ENCODE measurements around the gene LAMB1.

LAMB1 gene

DNA sequence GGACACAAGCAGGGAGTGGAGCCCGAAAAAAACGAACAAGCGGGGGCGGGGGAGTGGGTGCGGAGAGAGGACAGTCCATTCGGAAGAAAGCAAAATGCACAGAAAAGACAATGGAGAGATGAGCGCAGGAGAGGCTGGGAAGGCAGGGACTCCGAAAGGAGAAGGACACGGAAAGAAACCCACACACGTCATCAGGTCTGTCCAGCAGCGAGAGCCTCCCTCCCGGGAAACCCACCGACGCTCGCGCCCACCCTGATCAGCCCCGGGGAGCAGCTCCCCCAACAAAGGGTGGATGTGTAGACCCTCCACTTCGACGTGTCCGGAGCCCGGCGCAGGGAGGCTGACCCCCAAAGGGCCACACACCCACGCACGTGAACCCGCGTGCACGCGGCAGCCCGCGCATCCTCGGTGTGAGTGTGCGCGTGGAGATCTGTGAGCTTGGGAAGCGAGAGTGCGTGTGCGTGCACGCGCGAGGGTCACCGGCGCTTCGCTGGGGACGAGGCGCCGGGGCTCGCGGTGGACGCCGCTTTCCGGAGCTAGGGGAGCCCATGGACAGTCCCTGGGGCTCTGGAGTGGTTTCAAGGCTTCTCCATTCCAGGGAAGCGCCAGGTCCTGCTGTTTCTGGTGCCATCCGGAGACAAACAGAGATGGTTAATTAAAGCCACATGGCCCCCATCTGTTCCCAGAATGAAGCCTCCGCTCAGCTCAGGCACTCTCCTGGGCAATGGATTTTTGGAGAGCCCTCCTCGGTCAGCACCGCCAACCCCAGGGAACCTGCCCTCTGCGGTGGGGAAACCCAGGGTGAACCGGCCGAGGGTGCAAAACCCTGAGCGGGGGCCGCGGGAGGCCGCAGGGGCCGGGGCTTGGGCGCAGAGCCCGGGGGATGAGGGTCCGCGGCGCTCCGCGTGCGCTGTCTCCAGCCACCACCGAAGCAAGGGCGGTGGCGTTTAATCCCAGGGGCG, 916 bp downstream of the LAMB1 start:
- FAIRE-seq (no peak), DNase-seq (ENCODE audit: insufficient read length, low spot score) (peak; percentile 16)
- TF ChIP-seq POU2F2 (IDR thresholded peaks at IDR 0.05; ENCODE audit: low read depth, low read length) (no peak), POLR2A (IDR thresholded peaks at IDR 0.05; ENCODE audit: low read depth, low read length) (no peak), SPI1 (IDR thresholded peaks at IDR 0.05; ENCODE audit: low read depth, low read length) (no peak), POLR2AphosphoS5 (IDR thresholded peaks at IDR 0.05; ENCODE audit: low read depth, low read length) (no peak), PAX5 (IDR thresholded peaks at IDR 0.05; ENCODE audit: insufficient read depth, low read length, severe bottlenecking) (no peak), TAF1 (IDR thresholded peaks at IDR 0.05; ENCODE audit: low read depth, low read length) (no peak)

DNA sequence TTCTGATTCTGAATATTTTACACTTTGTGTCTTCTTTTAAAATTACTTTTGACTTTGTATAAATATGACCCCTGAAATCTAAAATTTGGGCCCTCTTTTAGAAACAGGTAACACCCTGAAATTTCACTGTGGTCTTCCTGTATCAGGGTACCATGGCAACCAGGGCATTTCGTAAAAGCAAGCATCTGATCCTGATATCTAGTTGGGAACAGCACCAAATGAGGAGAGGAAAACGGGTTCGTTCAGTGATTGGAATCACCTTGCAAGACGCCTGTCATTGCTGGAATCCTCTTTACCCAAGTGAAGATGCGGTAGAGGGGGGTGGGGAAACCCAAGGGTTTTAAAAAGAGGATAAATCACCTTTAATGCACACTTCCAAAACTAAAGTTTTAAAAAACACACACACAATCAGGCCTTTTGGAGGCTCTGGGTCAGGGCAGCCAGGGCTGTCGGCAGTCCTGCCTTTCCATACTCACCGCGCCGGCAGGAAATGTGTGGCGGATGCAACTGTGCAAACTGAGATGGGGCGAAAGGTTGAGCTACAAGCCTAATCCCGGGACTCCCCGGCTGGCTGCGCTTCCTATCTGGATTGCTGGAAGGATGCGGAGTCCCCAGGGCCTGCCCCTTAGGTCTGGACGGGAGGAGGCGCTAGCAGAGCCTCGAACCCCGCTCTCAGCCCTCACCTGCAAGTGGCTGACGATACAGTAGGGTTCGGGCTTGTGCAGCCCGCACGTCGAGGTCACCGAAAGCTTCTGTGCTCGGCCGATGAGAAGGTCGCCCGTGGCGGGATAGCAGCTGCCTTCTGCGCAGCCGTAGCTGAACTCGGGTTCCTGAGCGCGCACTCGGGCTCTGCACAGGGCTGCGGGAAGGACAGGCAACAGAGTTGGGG, 1.8 kb downstream of the LAMB1 start:
- TF ChIP-seq POLR2AphosphoS5 (IDR thresholded peaks at IDR 0.05; ENCODE audit: low read depth, low read length): no peak
- TF ChIP-seq TAF1 (IDR thresholded peaks at IDR 0.05; ENCODE audit: low read depth, low read length): no peak
- FAIRE-seq (no peak), DNase-seq (ENCODE audit: insufficient read length, low spot score) (no peak)

DNA sequence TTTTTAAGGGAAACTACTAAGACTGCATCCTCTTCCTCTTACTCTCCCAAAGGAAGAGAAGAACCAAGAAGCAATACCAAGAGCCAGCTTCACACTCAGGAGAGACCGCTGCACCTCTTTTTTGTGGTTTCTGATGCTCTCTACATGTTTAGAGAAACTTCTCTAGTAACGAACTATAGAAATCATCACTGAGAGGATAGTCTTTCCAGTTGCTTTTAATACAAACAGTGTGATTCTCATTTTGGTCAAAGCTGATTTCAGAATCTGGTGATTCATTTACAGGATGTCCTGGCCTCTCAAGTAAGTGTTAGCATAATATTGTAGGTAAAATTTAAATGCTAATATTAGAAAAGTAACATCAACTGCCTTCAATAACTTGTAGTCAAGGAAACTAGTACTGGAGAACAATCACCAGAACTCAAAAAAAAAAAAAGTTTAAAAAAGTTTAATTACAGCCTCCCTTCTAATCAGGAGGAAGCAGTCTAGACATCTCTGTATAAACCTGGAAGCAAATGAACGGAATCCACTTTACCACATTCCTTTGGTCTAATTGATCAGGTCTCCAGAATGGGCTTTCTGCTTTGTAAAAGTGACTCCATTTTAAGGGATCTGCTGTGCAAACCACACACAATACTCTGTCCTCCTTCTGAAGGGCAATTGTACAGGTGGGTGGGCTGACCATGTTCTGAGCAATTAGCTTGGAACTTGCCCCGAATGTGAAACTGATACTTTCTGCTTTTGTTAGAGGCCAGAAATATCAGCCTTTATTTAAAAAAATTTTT, 3.0 kb downstream of the LAMB1 start:
- FAIRE-seq (no peak), DNase-seq (ENCODE audit: insufficient read length, low spot score) (no peak)
- no peak for TF ChIP-seq SPI1 (IDR thresholded peaks at IDR 0.05; ENCODE audit: low read depth, low read length)
- no peak for TF ChIP-seq POLR2A (IDR thresholded peaks at IDR 0.05; ENCODE audit: low read depth, low read length)
- no peak for TF ChIP-seq POLR2AphosphoS5 (IDR thresholded peaks at IDR 0.05; ENCODE audit: low read depth, low read length)
- no peak for TF ChIP-seq PAX5 (IDR thresholded peaks at IDR 0.05; ENCODE audit: insufficient read depth, low read length, severe bottlenecking)
- TF ChIP-seq POU2F2 (IDR thresholded peaks at IDR 0.05; ENCODE audit: low read depth, low read length): no peak
- TF ChIP-seq TAF1 (IDR thresholded peaks at IDR 0.05; ENCODE audit: low read depth, low read length): no peak

DNA sequence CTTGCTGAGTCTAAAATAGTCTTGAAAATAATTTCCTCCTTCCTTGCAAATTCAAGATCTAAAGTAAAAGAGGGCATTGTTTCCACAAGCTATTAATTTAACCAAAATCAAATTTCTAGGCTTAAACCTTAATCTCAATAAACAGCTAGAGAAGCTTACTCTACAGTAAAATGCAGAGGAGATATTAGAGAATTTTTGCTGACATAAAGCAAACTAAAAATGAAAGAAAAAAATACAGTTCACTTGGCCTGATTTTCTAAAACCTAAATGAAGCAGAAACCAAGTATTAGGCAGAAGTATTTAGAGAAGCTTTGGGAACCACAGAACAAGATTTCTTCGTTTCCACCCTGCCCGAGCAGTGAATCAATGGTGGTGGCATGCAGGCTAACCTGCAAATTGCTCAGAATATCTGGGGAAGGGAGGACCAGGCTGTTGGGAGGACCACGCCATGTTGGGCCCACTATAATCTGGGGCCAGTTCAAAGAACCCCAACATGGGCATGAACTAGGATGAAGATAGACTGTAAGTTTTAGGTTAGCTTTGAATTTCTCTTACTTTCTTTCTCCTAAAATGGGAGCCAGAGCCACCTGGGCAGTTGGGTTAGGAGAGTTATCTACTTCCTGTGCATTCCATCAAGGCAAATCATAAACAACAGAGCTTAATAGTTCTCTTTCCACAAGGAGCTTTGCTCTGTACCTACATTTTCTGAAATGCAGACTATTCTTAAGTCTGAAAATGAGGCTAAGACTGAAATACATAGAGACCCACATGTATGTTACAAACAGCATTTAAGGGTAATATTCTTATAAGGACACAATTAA, 4.1 kb downstream of the LAMB1 start:
- no peak for FAIRE-seq
- TF ChIP-seq POLR2AphosphoS5 (IDR thresholded peaks at IDR 0.05; ENCODE audit: low read depth, low read length) (no peak), TAF1 (IDR thresholded peaks at IDR 0.05; ENCODE audit: low read depth, low read length) (no peak), SPI1 (IDR thresholded peaks at IDR 0.05; ENCODE audit: low read depth, low read length) (no peak), POU2F2 (IDR thresholded peaks at IDR 0.05; ENCODE audit: low read depth, low read length) (no peak), POLR2A (IDR thresholded peaks at IDR 0.05; ENCODE audit: low read depth, low read length) (no peak), PAX5 (IDR thresholded peaks at IDR 0.05; ENCODE audit: insufficient read depth, low read length, severe bottlenecking) (no peak)
- DNase-seq (ENCODE audit: insufficient read length, low spot score): no peak

DNA sequence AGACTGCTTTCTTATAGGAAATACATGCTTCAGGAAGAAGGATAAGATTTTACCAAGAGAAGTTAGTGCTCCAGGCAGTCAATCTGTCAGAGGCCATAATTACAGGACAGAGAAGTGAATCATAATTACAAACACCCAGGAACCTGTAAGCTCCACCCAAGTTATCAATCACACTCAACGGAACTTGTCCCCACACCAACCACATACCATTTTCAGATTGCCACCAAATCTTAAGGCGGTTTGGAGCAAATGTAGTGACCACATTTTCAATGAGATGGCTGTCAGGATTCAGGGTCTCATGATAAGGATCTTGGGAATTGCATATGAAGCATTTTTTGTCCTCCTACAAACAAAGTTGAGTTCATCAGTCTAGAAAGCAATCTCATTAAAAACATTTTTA, 4.8 kb downstream of the LAMB1 start:
- FAIRE-seq: no peak
- TF ChIP-seq TAF1 (IDR thresholded peaks at IDR 0.05; ENCODE audit: low read depth, low read length) (no peak), POLR2A (IDR thresholded peaks at IDR 0.05; ENCODE audit: low read depth, low read length) (no peak)
- DNase-seq (ENCODE audit: insufficient read length, low spot score): no peak

DNA sequence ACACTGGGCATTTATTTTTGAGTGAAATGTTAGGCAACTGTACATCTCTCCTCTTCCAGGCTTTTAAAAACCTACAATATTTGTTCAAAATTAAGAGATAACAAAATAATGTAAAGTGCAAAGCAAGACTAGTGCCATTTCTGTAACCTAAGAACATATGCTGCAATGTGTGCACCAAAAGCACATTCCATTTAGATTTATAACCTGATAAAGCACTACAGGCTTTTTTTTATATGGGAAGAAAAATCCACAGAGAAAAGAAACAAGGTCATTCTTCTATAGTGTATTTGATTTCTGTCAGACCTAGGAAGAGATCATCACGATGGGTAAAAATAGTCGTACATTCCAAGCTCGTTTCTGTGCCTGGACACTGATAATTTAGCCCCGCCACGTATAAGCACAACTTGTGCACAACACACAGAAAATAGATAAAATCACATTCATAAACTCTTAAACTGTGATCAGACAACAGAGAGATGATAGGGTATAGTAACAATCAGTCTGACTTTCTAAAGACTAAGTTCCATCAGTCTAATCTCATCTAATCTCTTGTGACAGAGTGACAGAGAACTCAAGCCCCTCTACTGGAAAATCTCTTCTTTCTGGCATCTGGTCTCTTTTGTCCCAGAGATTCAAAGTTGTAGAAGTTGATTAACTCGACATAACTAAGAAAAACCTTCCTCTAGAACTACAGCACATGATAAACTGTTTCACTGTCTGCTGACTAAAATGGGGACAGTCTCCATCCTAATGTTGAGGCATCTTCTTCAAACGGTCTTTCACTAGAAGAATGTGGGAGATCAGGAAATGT, 6.7 kb downstream of the LAMB1 start:
- TF ChIP-seq TAF1 (IDR thresholded peaks at IDR 0.05; ENCODE audit: low read depth, low read length): no peak
- no peak for TF ChIP-seq POLR2A (IDR thresholded peaks at IDR 0.05; ENCODE audit: low read depth, low read length)
- no peak for FAIRE-seq

DNA sequence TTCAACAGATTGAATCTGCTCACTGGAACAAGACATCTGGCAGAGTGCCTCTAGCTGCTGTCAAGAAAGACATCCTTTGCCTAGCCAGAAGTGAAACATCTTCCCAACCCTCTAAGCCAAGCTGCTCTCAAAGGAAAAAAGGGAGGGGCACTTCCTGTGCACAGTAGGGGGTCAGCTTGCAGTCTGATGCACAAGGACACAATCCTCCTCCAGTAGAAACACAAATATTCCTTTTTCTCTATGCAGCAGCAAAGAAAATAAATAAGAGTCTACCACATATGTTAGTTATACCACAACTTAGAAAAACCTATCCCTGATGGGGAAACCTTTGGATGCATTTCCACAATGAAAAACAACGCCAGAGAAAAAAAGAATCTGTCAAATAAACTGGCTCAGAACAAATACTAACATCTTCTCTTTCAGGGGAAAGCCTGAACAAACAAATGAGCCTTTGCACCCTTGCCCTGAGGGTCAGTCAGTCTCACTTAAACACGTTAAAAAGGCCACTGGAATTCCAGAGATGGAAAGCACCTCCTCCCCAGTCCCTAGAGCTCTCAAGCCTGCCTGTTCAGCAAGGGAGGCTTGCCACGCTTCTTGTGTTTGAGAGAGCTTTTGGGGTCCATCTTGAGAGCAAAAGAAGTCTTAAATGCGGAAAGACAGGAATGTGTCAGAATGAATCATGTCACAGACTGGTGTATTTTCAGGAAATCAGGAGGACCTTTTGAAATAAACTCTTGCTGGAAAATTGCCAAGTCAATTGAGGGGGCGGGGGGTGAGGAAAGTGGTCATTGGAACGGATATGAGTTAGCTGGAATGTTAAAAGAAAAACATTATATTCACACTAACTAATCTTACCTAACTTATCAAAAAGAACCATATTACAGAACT, 7.5 kb downstream of the LAMB1 start:
- no peak for TF ChIP-seq POU2F2 (IDR thresholded peaks at IDR 0.05; ENCODE audit: low read depth, low read length)
- TF ChIP-seq SPI1 (IDR thresholded peaks at IDR 0.05; ENCODE audit: low read depth, low read length): no peak
- no peak for TF ChIP-seq TAF1 (IDR thresholded peaks at IDR 0.05; ENCODE audit: low read depth, low read length)
- no peak for TF ChIP-seq POLR2AphosphoS5 (IDR thresholded peaks at IDR 0.05; ENCODE audit: low read depth, low read length)
- no peak for TF ChIP-seq PAX5 (IDR thresholded peaks at IDR 0.05; ENCODE audit: insufficient read depth, low read length, severe bottlenecking)
- TF ChIP-seq POLR2A (IDR thresholded peaks at IDR 0.05; ENCODE audit: low read depth, low read length): no peak
- FAIRE-seq: no peak
- no peak for DNase-seq (ENCODE audit: insufficient read length, low spot score)

More for the DNA sequence above, 6.7 kb downstream of the LAMB1 start:
- no peak for DNase-seq (ENCODE audit: insufficient read length, low spot score)
